HepG2 (cell line): ENCODE data around the gene OR7D4. TPM values are rescaled to one million over a fixed set of nuclear protein-coding genes. Genes with fewer than 3 reads are reported as not detected.

Source experiments
- ATAC-seq: fragments of 200-7000 bp; cut with Tn5 transposase; 3 replicates; pipeline ENCODE4 v1.9.1; 2020; ENCODE audit warnings: mild to moderate bottlenecking, moderate library complexity
- Bru-seq: library from RNA; stranded (reverse); fragments of 400-500 nt; gene quantifications from one replicate; lab custom pipeline; 2021; lab: Mats Ljungman, UMichigan
- BruChase-seq, 2 experiments: library from RNA; stranded (reverse); fragments of 400-500 nt; gene quantifications; one replicate each; lab custom pipeline; 2021; lab: Mats Ljungman, UMichigan
- BruUV-seq: library from RNA; stranded (reverse); fragments of 400-500 nt; replicated peaks from 2 replicates; lab custom pipeline; 2021; lab: Mats Ljungman, UMichigan
- CTCF ChIA-PET: fragments of 300-600 bp; formaldehyde crosslinking; extraction: SDS; loops from one replicate; lab custom pipeline; 2021; ENCODE audit warnings: low total read pairs, inconsistent platforms, low intra/inter-chr PET ratio; lab: Yijun Ruan, JAX
- POLR2A ChIA-PET: fragments of 350-600 bp; sonication (Branson Sonifier 250); formaldehyde crosslinking; loops from one replicate; lab custom pipeline; 2020; ENCODE audit warnings: antibody characterized with exemption, inconsistent platforms; lab: Yijun Ruan, JAX
- DNase-seq: peaks from one replicate; pipeline ENCODE4 v3.0.0-alpha.2; 2015; ENCODE audit warnings: low spot score
- FAIRE-seq: peaks from 3 replicates; lab custom pipeline; 2011; peaks lifted over from hg19 to GRCh38; lab: Jason Lieb, UNC
- H2AFZ ChIP-seq: one replicate; pipeline ENCODE4 v1.6.1; 2011; ENCODE audit warnings: low read length, inconsistent platforms
- H3K27ac ChIP-seq: fragments of 300-600 bp; 3 replicates; pipeline ENCODE4 v1.8.0; 2011; ENCODE audit warnings: mixed run types, mild to moderate bottlenecking, mixed read lengths, low read length, inconsistent platforms; ENCODE audit not compliant: insufficient read depth; ENCODE audit errors: extremely low read length
- H3K27me3 ChIP-seq, 2 experiments: fragments of 200-600 bp in 1 of 2; 2 replicates in 1 of 2; 3 replicates in 1 of 2; pipeline versions ENCODE4 v1.6.0 to v1.8.0; 2011; ENCODE audit warnings: low read length in 2 of 2, mild to moderate bottlenecking in 2 of 2, moderate library complexity in 2 of 2, inconsistent platforms in 1 of 2; ENCODE audit not compliant: insufficient read depth in 2 of 2, control insufficient read depth in 1 of 2
- H3K36me3 ChIP-seq, 2 experiments: fragments of 200-600 bp in 1 of 2; replicated peaks in 1 of 2; 2 replicates in 1 of 2; 3 replicates in 1 of 2; pipeline versions ENCODE4 v1.5.1 to v1.8.0; 2011; ENCODE audit warnings: low read length in 2 of 2, inconsistent platforms in 1 of 2; ENCODE audit not compliant: insufficient read depth in 2 of 2, control insufficient read depth in 1 of 2
- H3K4me1 ChIP-seq: 2 replicates; pipeline ENCODE4 v1.5.1; 2012; ENCODE audit warnings: low read length, inconsistent platforms; ENCODE audit not compliant: insufficient read depth
- H3K4me2 ChIP-seq: 2 replicates; pipeline ENCODE4 v1.6.0; 2011; ENCODE audit warnings: low read depth, low read length, inconsistent platforms
- H3K4me3 ChIP-seq, 3 experiments: fragments of 200-600 bp in 1 of 3; sonication (generic), shearing (Covaris generic) in 1 of 3; replicated peaks in 1 of 3; 2 replicates each; pipeline ENCODE4 v1.5.1; 2011 to 2016; ENCODE audit warnings: low read length in 3 of 3, inconsistent platforms in 2 of 3, low read depth in 2 of 3, mild to moderate bottlenecking in 2 of 3, control low read depth in 1 of 3, mixed read lengths in 1 of 3; ENCODE audit not compliant: insufficient read depth in 1 of 3
- H3K79me2 ChIP-seq: one replicate; pipeline ENCODE4 v1.6.1; 2011; ENCODE audit warnings: low read length, inconsistent platforms; ENCODE audit not compliant: insufficient read depth
- H3K9ac ChIP-seq: 2 replicates; pipeline ENCODE4 v1.6.0; 2011; ENCODE audit warnings: mild to moderate bottlenecking, low read depth, low read length, inconsistent platforms; ENCODE audit not compliant: insufficient read depth
- H3K9me3 ChIP-seq: 2 replicates; pipeline ENCODE4 v1.5.1; 2012; ENCODE audit warnings: mild to moderate bottlenecking, low read length
- H4K20me1 ChIP-seq: 2 replicates; pipeline ENCODE4 v1.6.0; 2011; ENCODE audit warnings: inconsistent platforms, mild to moderate bottlenecking, low read length, moderate library complexity; ENCODE audit not compliant: insufficient read depth
- EHMT2 ChIP-seq: fragments of 200-600 bp; sonication (generic); IDR thresholded peaks from 2 replicates; pipeline ENCODE4 v1.7.0; 2017; ENCODE audit warnings: antibody characterized with exemption, low read depth, low read length, borderline replicate concordance
- PCBP2 ChIP-seq: fragments of 200-400 bp; formaldehyde crosslinking; optimal IDR thresholded peaks from 2 replicates; pipeline ENCODE3; 2018; ENCODE audit warnings: low read length, low read depth; ENCODE audit not compliant: poor library complexity, severe bottlenecking
- ZNF792 ChIP-seq: IDR thresholded peaks from 2 replicates; pipeline ENCODE4 v1.6.1; 2016
- WGBS: methylation state at CpG from one replicate; pipeline ENCODE4 v1.1.6; 2017; ENCODE audit warnings: low lambda C conversion rate; 5-methylcytosine and 5-hydroxymethylcytosine counted together
- in situ Hi-C: cut with HindIII; loops from 2 replicates; pipeline ENCODE4 v1.10.0; 2017; ENCODE audit warnings: low pct_unique_long_range_greater_than_20kb; ENCODE audit not compliant: extremely low pct_ligation_motif_present
- intact Hi-C: fragments of 100-400 bp; cut with micrococcal nuclease; formaldehyde crosslinking; loops from one replicate; pipeline ENCODE4 v1.10.0; 2022; ENCODE audit not compliant: unreplicated experiment
- long read RNA-seq, 2 experiments: library from RNA in 1 of 2; library from polyadenylated mRNA in 1 of 2; stranded (forward) in 1 of 2; unstranded in 1 of 2; transcript quantifications; one replicate each; pipeline ENCODE4 v2.0.0, GENCODE V29; 2019 to 2022
- polyA minus RNA-seq, 3 experiments: library from RNA; depleted of rRNA, polyadenylated mRNA; stranded (reverse); fragments of >200 nt; gene quantifications; 2 replicates each; pipeline ENCODE4 v1.2.3, GENCODE V29; 2011; ENCODE audit warnings: low replicate concordance in 1 of 3
- polyA plus RNA-seq, 8 experiments: library from polyadenylated mRNA; depleted of rRNA in 3 of 8; stranded (reverse) in 7 of 8; unstranded in 1 of 8; fragments of >200 nt; fragmentation: Illumina TruSeq in 4 of 8; extraction: Trizol in 4 of 8; gene quantifications; 2 replicates each; pipeline versions ENCODE4 v1.2.1 to v1.2.3, GENCODE V29; 2011 to 2016; ENCODE audit warnings: low read depth in 4 of 8, missing spikeins in 1 of 8, mixed read lengths in 1 of 8; ENCODE audit not compliant: insufficient read depth in 1 of 8
- total RNA-seq, 5 experiments: library from RNA; depleted of rRNA; stranded (reverse); fragments of >200 nt; fragmentation: Illumina TruSeq; extraction: Trizol; gene quantifications; 2 replicates each; pipeline ENCODE4 v1.2.3, GENCODE V29; 2016; ENCODE audit warnings: low read depth in 1 of 5
- TF ChIP-seq, protein P1 (sequence below): sonication (generic); formaldehyde crosslinking; IDR thresholded peaks from 2 replicates; pipeline ENCODE4 v1.5.0; 2020; ENCODE audit warnings: mild to moderate bottlenecking, missing genetic modification reagents
- TF ChIP-seq, protein P2 (sequence below): sonication (generic); formaldehyde crosslinking; IDR thresholded peaks from 2 replicates; pipeline ENCODE4 v1.8.0; 2022; ENCODE audit warnings: low read depth, missing genetic modification reagents
- TF ChIP-seq, protein P3 (sequence below): IDR thresholded peaks from 2 replicates; pipeline ENCODE4 v1.6.1; 2012; ENCODE audit warnings: inconsistent platforms

OR7D4 gene
- total RNA-seq (2016; rRNA removed; fragmentation: Illumina TruSeq; extraction: Trizol) (not detected in 2 replicates), polyA plus RNA-seq (2011; rRNA removed) (not detected in 2 replicates), polyA minus RNA-seq (2011; rRNA and poly(A)+ RNA removed; ENCODE audit: low replicate concordance) (not detected in 2 replicates), Bru-seq, nascent RNA (not detected), BruChase-seq, experiment 1, labeled RNA remaining after a 6-hour chase (not detected), BruChase-seq, experiment 2, labeled RNA remaining after a 2-hour chase (not detected)
- not detected in 2 replicates for total RNA-seq (2016; cell fraction: cytosol; rRNA removed; fragmentation: Illumina TruSeq; extraction: Trizol; ENCODE audit: low read depth)
- total RNA-seq (2016; cell fraction: insoluble cytoplasmic fraction; rRNA removed; fragmentation: Illumina TruSeq; extraction: Trizol), result not detected in 2 replicates
- total RNA-seq (2016; cell fraction: membrane; rRNA removed; fragmentation: Illumina TruSeq; extraction: Trizol), result not detected in 2 replicates
- not detected in 2 replicates for total RNA-seq (2016; cell fraction: nucleus; rRNA removed; fragmentation: Illumina TruSeq; extraction: Trizol)
- polyA plus RNA-seq (2011; cell fraction: cytosol; rRNA removed), result not detected in 2 replicates
- not detected in 2 replicates for polyA plus RNA-seq (2011; cell fraction: nucleus; rRNA removed)
- not detected in 2 replicates for polyA plus RNA-seq (2012)
- not detected in 2 replicates for polyA plus RNA-seq (2016; cell fraction: cytosol; fragmentation: Illumina TruSeq; extraction: Trizol; ENCODE audit: low read depth)
- not detected in 2 replicates for polyA plus RNA-seq (2016; cell fraction: insoluble cytoplasmic fraction; fragmentation: Illumina TruSeq; extraction: Trizol; ENCODE audit: low read depth)
- not detected in 2 replicates for polyA plus RNA-seq (2016; cell fraction: membrane; fragmentation: Illumina TruSeq; extraction: Trizol; ENCODE audit: low read depth)
- not detected in 2 replicates for polyA plus RNA-seq (2016; cell fraction: nucleus; fragmentation: Illumina TruSeq; extraction: Trizol; ENCODE audit: insufficient read depth, low read depth)
- polyA minus RNA-seq (2011; cell fraction: cytosol; rRNA and poly(A)+ RNA removed), result not detected in 2 replicates
- polyA minus RNA-seq (2011; cell fraction: nucleus; rRNA and poly(A)+ RNA removed), result not detected in 2 replicates
- long read RNA-seq, experiment 1, result 0 reads
- long read RNA-seq, experiment 2, result 0 reads

DNA sequence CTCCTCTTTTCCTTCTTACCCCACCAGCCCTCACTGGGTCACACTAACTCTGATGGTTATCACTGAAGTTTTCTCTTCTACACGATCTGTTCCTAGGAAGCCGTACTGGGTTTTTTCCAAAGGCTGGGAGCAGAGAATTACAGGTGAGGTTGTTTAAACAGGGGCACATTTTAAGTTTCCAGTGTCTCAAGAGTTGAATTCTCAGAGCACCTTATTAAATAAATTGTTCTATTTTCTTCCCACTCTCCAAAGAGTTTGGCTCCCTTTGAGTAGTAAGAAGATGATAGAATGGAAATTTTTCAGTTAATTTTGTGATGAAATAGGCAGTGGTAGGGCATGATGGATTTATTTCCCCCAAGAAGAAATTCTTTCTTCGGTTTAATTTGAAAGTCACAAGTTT lies at the start of gene OR7D4:
OR7D4 (minus strand) TSS at position 101 of the 400 bp plus-strand sequence. CDS start 4,752 bp downstream, outside the sequence.
- H3K9me3 ChIP-seq, result 0 out of 2 replicates have a peak, but pooled peaks cover 5% of the 10 kb centered on the region
- WGBS, result under 1% methylated on average over 3 of the region's 3 CpGs
- no peak within 1 kb of the TSS for H3K27ac ChIP-seq
- BruUV-seq, result no TSS peak
- H3K4me1 ChIP-seq, result no peaks in the 10 kb centered on the region
- no peaks in the 10 kb centered on the region for H3K79me2 ChIP-seq
- H3K4me3 ChIP-seq, result no peak within 1 kb of the TSS
- no peak within 1 kb of the TSS for H2AFZ ChIP-seq
- H3K36me3 ChIP-seq, result no peaks in the 10 kb centered on the region
- ChIA-PET POLR2A (no interaction called here), CTCF (no interaction called here)
- H3K9ac ChIP-seq, result no peak within 1 kb of the TSS
- FAIRE-seq (no peak), DNase-seq (no peak), ATAC-seq (no peak)
- intact Hi-C loops, result no loop called here
- H3K27me3 ChIP-seq, result no peaks in the 10 kb centered on the region
- in situ Hi-C loops, result no loop called here
- no peaks in the 10 kb centered on the region for H4K20me1 ChIP-seq
- TF ChIP-seq, protein P1, sequence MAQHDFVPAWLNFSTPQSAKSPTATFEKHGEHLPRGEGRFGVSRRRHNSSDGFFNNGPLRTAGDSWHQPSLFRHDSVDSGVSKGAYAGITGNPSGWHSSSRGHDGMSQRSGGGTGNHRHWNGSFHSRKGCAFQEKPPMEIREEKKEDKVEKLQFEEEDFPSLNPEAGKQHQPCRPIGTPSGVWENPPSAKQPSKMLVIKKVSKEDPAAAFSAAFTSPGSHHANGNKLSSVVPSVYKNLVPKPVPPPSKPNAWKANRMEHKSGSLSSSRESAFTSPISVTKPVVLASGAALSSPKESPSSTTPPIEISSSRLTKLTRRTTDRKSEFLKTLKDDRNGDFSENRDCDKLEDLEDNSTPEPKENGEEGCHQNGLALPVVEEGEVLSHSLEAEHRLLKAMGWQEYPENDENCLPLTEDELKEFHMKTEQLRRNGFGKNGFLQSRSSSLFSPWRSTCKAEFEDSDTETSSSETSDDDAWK (CRISPR knock-in tag), result no peak
- TF ChIP-seq, protein P2, sequence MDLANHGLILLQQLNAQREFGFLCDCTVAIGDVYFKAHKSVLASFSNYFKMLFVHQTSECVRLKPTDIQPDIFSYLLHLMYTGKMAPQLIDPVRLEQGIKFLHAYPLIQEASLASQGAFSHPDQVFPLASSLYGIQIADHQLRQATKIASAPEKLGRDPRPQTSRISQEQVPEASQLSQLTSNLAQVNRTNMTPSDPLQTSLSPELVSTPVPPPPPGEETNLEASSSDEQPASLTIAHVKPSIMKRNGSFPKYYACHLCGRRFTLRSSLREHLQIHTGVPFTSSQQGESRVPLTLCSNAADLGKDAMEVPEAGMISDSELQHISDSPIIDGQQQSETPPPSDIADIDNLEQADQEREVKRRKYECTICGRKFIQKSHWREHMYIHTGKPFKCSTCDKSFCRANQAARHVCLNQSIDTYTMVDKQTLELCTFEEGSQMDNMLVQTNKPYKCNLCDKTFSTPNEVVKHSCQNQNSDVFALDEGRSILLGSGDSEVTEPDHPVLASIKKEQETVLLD (CRISPR knock-in tag), result no peak
- TF ChIP-seq ZNF792 (CRISPR knock-in tag) (no peak), EHMT2 (no peak), PCBP2 (no peak)
- TF ChIP-seq, protein P3, sequence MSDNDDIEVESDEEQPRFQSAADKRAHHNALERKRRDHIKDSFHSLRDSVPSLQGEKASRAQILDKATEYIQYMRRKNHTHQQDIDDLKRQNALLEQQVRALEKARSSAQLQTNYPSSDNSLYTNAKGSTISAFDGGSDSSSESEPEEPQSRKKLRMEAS, result no peak
- no peak within 1 kb of the TSS for H3K4me2 ChIP-seq
